Peyer's patch (tissue), 4 donors: ENCODE measurements around the gene MBNL2. TPM values are rescaled to one million over a fixed set of nuclear protein-coding genes. Genes with fewer than 3 reads are reported as not detected.

Experiments
- DNase-seq, 3 donors: peaks; one replicate each; pipeline ENCODE4 v3.0.0-alpha.2; 2017 to 2019
- H3K27ac ChIP-seq, 4 donors: fragments of 200-600 bp; sonication (generic); one replicate each; pipeline ENCODE4 v1.5.1; 2016 to 2019
- H3K27me3 ChIP-seq, 2 donors: fragments of 200-600 bp; sonication (generic); one replicate each; pipeline ENCODE4 v1.5.1; 2019
- H3K36me3 ChIP-seq, 3 donors: fragments of 200-600 bp; sonication (generic); one replicate each; pipeline ENCODE4 v1.5.1; 2016 to 2019
- H3K4me1 ChIP-seq, 4 donors: fragments of 200-600 bp; sonication (generic); one replicate each; pipeline ENCODE4 v1.5.1; 2016 to 2019
- H3K4me3 ChIP-seq, 4 donors: fragments of 200-600 bp; sonication (generic); 1 replicate in 3 of 4; 2 replicates in 1 of 4; pipeline ENCODE4 v1.5.1; 2016 to 2019; ENCODE audit warnings: mild to moderate bottlenecking in 1 of 4
- H3K9me3 ChIP-seq, 4 donors: fragments of 200-600 bp; sonication (generic); one replicate each; pipeline ENCODE4 v1.5.1; 2016 to 2019; ENCODE audit warnings: mild to moderate bottlenecking in 1 of 4
- CTCF ChIP-seq, 6 experiments: fragments of 450-650 bp in 4 of 6; fragments of 200-600 bp in 2 of 6; sonication (generic) in 1 of 6; IDR thresholded peaks; one replicate each; pipeline ENCODE4 v1.5.1; 2017 to 2019; ENCODE audit warnings: antibody characterized with exemption in 6 of 6, mild to moderate bottlenecking in 3 of 6, moderate library complexity in 1 of 6
- POLR2A ChIP-seq, 2 donors: fragments of 450-650 bp; IDR thresholded peaks; one replicate each; pipeline ENCODE4 v1.5.1; 2017; ENCODE audit warnings: antibody characterized with exemption in 2 of 2, mild to moderate bottlenecking in 2 of 2, moderate library complexity in 2 of 2
- total RNA-seq, 4 donors: library from RNA; depleted of rRNA; stranded (reverse); fragments of >200 nt; gene quantifications; one replicate each; pipeline ENCODE4 v1.1.0, GENCODE V29; 2016

The MBNL2 gene
- total RNA-seq, 4 donors from 2014 or later, result 27.0 to 44.6 (median 36.3) TPM

- Histone ChIP-seq H3K27me3 (no peaks in the 10 kb centered on the region), H3K4me3 (no peak overlapping the region), H3K9me3 (no peaks in the 10 kb centered on the region), H3K27ac (no peak overlapping the region), H3K4me1 (peaks cover 0 to 1% (median 0%) of the 10 kb centered on the region in 4 donors), H3K36me3 (no peaks in the 10 kb centered on the region)
- DNase-seq, result no peak
- TF ChIP-seq POLR2A (IDR thresholded peaks at IDR 0.05), result no peak
- no peak for TF ChIP-seq CTCF (IDR thresholded peaks at IDR 0.05)
Measured at GRCh38 chr13:97311956-97312355, 89.8 kb downstream of the MBNL2 start.

- no peak overlapping the region for H3K27ac ChIP-seq
- no peak overlapping the region for H3K4me3 ChIP-seq
- no peaks in the 10 kb centered on the region for H3K9me3 ChIP-seq
- H3K36me3 ChIP-seq, result no peaks in the 10 kb centered on the region
- H3K27me3 ChIP-seq, result no peaks in the 10 kb centered on the region
- TF ChIP-seq CTCF (IDR thresholded peaks at IDR 0.05) (no peak), POLR2A (IDR thresholded peaks at IDR 0.05) (no peak)
- H3K4me1 ChIP-seq, result peaks cover 0 to 6% (median under 1%) of the 10 kb centered on the region in 4 donors
- no peak for DNase-seq
Measured at GRCh38 chr13:97313551-97314260, 91.6 kb downstream of the MBNL2 start.

GRCh38 chr13:97316390-97316789, 94.3 kb downstream of the MBNL2 start:
- Histone ChIP-seq H3K4me3 (no peak overlapping the region), H3K27me3 (no peaks in the 10 kb centered on the region), H3K27ac (no peak overlapping the region), H3K36me3 (no peaks in the 10 kb centered on the region), H3K9me3 (no peaks in the 10 kb centered on the region), H3K4me1 (peaks cover 0 to 10% (median 1%) of the 10 kb centered on the region in 4 donors)
- TF ChIP-seq POLR2A (IDR thresholded peaks at IDR 0.05) (no peak), CTCF (IDR thresholded peaks at IDR 0.05) (no peak)
- DNase-seq, result no peak

- no peaks in the 10 kb centered on the region for H3K36me3 ChIP-seq
- no peaks in the 10 kb centered on the region for H3K9me3 ChIP-seq
- peaks cover 0 to 16% (median 1%) of the 10 kb centered on the region in 4 donors for H3K4me1 ChIP-seq
- no peak overlapping the region for H3K27ac ChIP-seq
- no peaks in the 10 kb centered on the region for H3K27me3 ChIP-seq
- no peak overlapping the region for H3K4me3 ChIP-seq
- TF ChIP-seq CTCF (IDR thresholded peaks at IDR 0.05) (no peak), POLR2A (IDR thresholded peaks at IDR 0.05) (no peak)
- DNase-seq, result no peak
Measured at GRCh38 chr13:97317933-97318332, 95.8 kb downstream of the MBNL2 start.

- DNase-seq, result no peak
- Histone ChIP-seq H3K27ac (peak overlapping the region in 2 of 4 donors; percentile 36 to 57), H3K9me3 (no peaks in the 10 kb centered on the region), H3K36me3 (no peaks in the 10 kb centered on the region), H3K27me3 (no peaks in the 10 kb centered on the region), H3K4me1 (peaks cover 0 to 16% (median 1%) of the 10 kb centered on the region in 4 donors), H3K4me3 (no peak overlapping the region)
- TF ChIP-seq CTCF (IDR thresholded peaks at IDR 0.05) (no peak), POLR2A (IDR thresholded peaks at IDR 0.05) (no peak)
Measured at GRCh38 chr13:97318532-97318931, 96.4 kb downstream of the MBNL2 start.
